B cell (primary cell): Measurements from ENCODE around the gene MBD6.

Source experiments
- CTCF ChIP-seq: fragments of 200-600 bp; IDR thresholded peaks from one replicate; pipeline ENCODE4 v1.8.0; 2022; ENCODE audit warnings: antibody characterized with exemption, mild to moderate bottlenecking
- EZH2 ChIP-seq: IDR thresholded peaks from 2 replicates; pipeline ENCODE4 v1.6.1; 2012; ENCODE audit warnings: borderline replicate concordance, low read depth, mild to moderate bottlenecking, moderate library complexity, low read length; ENCODE audit not compliant: insufficient read depth, poor library complexity, severe bottlenecking

GRCh38 chr12:57473886-57474285, 48.7 kb upstream of the MBD6 start:
- TF ChIP-seq CTCF (no peak), EZH2 (no peak)
